Stimulated activated CD4-positive, alpha-beta T cell treated with anti-CD3 and anti-CD28 coated beads, Interleukin-1b, Interleukin-23, amount 100 ng/mL, for 1 hour (primary cell): ENCODE results near the gene OR2A2.

ENCODE experiments used
- DNase-seq, 2 donors: peaks; one replicate each; pipeline ENCODE4 v3.0.0-alpha.2; 2020; ENCODE audit warnings: low read depth in 2 of 2

The OR2A2 gene

DNA sequence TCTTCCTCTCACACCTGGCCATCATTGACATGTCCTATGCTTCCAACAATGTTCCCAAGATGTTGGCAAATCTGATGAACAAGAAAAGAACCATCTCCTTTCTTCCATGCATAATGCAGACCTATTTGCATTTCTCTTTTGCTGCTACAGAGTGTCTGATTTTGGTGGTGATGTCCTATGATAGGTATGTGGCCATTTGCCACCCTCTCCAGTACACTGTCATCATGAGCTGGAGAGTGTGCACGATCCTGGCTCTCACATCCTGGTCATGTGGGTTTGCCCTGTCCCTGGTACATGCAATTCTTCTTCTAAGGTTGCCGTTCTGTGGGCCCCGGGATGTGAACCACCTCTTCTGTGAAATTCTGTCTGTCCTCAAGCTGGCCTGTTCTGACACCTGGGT is 32.8 kb downstream of the OR2A2 start:
- no peak for DNase-seq

DNA sequence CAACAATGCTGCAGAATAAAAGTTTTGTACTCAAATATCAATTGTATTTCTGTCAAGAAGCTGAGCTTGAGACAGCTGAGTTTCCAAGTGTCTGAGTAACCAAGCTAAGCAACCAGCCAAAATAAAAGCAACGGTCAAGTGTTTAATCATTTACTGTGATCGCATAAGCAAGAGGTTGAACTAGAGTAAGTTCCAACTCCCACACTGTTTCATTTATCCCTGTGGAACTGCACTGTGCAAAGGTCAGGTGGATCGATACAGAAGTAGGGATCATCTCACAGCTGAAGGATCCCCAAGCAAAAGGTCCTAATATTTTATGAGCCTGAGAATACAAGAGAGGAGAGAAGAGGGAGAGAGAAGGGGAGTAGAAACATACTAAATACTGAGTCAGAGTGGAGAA is 35.0 kb downstream of the OR2A2 start:
- DNase-seq: no peak

DNA sequence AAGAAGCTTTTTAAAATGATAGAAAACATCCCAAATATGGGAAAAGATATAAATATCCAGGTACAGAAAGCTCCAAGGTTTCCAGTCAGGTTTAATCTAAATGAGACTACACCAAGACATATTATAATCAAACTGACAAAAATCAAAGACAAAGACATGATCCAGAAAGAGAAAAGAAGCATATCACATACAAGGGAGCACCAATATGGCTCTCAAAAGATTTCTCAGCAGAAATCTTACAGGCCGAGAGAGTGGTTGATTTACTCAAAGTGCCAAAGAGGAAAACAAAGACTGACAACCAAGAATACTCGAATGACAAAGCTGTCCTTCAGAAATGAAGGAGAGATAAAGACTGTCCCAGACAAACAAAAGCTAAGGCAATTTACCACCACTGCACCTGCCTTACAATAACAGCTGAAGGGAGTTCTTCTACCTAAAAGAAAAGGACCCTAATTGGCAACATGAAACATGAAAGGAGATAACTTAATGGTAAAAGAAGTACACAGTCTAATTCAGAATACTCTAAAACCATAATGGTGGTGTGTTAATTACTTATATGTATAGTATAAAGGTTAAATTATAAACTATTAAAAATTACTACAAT is 38.9 kb downstream of the OR2A2 start:
- DNase-seq: no peak

DNA sequence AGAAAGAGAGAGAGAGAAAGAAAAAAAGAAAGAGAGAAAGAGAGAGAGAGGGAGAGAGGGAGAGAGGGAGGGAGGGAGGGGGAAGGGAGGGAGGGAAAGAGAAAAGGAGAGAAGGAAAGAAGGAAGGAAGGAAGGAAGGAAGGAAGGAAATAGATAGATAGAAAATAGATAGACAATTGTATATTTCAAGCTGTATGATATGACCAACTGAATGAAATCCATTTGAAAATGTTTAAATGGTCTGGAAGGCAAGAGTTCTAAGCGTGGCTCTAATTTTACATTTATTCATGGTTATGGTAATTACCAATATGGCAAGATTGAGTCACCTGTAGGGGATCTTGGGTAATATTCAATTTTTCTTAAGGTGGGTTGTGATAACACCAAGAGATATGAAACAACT is 49.5 kb downstream of the OR2A2 start:
- no peak for DNase-seq
